GM21717 (cell line): Measurements from ENCODE around the gene MOV10L1.
A peak's percentile ranks its signal among the peaks of the same experiment; 100 is the strongest.
"Not testable (repeated sequence)": the region's sequence is repeated elsewhere in the genome, so short reads cannot be mapped to it uniquely, and the experiment has no call there.

Experiments used
- ATAC-seq: cut with Tn5 transposase; IDR thresholded peaks from one replicate; pipeline ENCODE4 v1.9.1; 2021; ENCODE audit warnings: mild to moderate bottlenecking, moderate library complexity; ENCODE audit not compliant: unreplicated experiment

MOV10L1 gene

GRCh38 chr22:50131894-50132293 lies 42.1 kb downstream of the MOV10L1 start:
- ATAC-seq: no peak

DNA sequence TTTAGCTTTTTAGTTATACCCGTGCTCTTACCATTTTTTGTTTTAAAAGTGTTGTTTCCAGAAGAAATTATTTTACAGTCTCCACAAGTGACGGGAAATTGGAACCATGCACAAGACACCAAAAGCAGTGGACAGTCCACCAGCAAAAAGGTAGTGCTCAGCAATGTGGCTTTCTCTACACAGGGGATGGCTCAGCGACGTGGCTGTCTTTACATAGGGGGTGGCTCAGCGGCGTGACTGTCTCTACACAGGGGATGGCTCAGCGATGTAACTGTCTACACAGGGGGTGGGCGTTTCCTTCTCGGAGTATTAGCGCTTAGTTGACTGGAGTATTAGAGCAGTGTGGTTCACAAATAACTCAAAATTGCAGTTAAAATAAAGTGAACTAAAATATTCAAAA lies 44.7 kb downstream of the MOV10L1 start:
- ATAC-seq: no peak

DNA sequence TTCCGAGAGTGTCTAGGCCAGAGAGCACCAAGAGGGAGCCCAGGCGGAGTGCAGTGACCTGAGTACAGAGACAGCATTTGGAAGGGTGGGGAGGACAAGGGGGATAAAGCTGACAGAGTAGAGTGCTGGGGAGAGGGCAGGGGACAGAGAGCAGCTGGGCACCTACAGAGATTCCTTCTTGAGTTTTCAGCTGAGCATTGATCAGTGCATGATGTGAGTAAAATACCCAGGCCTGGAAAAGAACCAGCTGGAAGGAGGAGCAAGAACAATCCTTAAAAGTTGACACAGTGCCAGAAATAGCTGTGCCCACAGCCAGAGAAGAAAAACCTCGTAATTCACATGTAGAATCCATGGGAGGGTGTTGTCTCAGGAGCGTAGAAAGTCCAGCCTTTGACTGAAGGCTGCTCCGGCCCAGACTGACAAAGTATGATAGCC lies 46.8 kb downstream of the MOV10L1 start:
- ATAC-seq: no peak

- ATAC-seq: not testable (repeated sequence)
Observed at GRCh38 chr22:50137277-50137676, 47.5 kb downstream of the MOV10L1 start.

- no peak for ATAC-seq
Observed at GRCh38 chr22:50138041-50138440, 48.2 kb downstream of the MOV10L1 start.

- ATAC-seq: no peak
Observed at GRCh38 chr22:50138988-50139387, 49.2 kb downstream of the MOV10L1 start.

DNA sequence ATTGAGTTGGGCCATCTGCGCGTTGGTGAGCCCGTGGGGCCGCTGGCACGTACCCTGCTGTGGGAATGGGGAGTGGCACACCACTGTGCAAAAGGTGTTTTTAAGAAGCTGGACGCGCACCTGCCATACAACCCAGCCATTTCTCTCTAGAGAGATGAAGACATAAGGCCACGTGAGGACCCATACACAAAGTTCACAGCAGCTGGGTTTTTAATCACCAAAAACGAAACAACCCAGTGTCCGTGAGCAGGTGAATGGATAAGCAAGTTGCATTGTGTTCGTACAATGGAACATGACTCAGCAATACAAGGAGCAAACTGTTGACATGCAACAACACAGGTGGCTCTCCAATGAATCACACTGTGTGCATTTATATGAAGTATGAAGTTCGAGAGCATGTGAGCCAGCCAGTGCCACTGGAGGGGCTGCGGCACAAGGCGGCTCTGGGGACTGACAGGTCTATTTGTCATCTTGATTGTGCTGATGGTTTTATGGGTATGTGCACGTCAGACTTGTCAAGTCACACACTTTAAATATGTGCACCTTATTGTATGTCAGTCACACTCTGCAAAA lies 50.1 kb downstream of the MOV10L1 start:
- ATAC-seq: no peak

DNA sequence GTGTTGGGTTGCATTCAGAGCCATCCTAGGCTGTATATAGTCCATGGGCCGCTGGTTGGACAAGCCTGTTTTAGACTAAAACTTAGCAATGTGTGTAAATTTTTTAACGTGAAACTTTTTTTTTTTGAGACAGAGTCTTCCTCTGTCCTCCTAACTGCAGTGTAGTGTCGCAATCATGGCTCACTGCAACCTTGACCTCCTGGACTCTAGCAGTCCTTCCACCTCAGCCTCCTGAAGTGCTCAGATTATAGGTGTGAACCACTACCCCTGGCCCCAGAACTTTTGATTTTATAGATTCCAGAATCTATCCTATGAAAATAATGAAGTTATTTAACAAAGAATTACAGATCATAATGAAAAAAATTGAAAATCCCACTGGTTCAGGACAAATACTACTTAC lies 50.8 kb downstream of the MOV10L1 start:
- ATAC-seq: no peak

DNA sequence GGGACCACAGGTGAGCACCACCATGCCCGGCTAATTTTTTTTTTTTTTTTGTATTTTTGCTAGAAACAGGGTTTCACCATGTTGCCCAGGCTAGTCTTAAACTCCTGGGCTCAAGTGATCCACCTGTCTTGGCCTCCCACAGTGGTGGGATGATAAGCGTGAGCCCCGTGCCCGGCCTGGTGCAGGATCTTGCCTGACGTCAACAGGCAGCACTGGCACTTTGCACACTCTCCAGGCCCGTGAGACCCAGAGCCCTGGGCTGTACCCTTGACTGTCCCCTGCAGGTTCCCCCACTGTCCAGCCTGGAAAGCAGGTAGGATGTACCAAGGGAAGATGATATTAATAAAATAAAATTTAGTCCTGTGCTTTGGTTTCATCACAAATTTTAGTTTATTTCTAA lies 51.7 kb downstream of the MOV10L1 start:
- no peak for ATAC-seq

- no peak for ATAC-seq
Observed at GRCh38 chr22:50141891-50142363, 52.1 kb downstream of the MOV10L1 start.

GRCh38 chr22:50143096-50143495 lies 53.3 kb downstream of the MOV10L1 start:
- ATAC-seq: no peak

DNA sequence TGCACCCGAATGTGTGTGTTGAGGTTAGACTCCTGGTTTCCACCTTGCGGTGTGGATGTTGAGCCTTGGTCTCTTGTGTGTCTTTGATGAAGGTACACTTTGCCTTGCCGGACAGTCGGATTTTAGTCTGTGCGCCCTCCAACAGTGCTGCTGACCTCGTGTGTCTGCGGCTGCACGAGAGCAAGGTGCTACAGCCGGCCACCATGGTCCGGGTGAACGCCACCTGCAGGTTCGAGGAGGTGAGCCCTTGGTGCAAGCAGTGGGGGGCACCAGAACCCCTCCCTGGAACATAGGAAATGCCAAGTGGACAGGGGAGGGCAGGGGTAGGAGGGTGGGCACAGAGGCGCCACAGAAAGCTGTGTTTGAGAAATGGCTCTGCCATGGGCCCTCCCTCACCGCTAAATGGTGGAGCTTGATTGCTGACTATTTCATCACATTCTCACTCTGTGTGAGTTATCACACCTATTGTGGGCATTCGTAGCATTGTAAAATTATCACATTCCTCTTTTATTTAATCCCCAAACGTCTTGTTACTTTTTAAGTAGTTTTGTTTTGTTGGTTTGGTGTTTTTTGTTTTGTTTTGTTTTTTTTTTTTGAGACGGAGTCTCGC lies 54.3 kb downstream of the MOV10L1 start:
- ATAC-seq: no peak

GRCh38 chr22:50145721-50146438 lies 56.1 kb downstream of the MOV10L1 start:
- ATAC-seq: no peak

GRCh38 chr22:50146439-50147238 lies 56.8 kb downstream of the MOV10L1 start:
- no peak for ATAC-seq

GRCh38 chr22:50147258-50148165 lies 57.7 kb downstream of the MOV10L1 start:
- ATAC-seq: not testable (repeated sequence)

DNA sequence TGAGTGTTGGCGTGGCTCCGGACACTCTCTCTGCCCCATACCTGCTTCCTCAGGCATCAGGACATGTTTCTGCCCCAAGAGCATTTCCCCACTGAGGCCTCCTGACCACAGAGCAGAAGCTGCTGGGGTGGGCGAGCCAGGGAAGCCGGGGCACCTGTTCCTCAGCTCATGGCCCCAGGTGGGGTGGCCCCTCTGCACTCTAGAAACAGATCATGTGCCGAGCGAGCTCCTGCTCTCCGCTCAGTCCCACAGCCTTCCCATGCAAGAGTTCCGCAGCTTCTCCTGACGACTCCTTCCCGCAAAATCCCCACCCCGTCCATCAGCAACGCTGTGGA lies 58.3 kb downstream of the MOV10L1 start:
- no peak for ATAC-seq

- peak; percentile 54 for ATAC-seq
Observed at GRCh38 chr22:50148991-50149721, 59.4 kb downstream of the MOV10L1 start.

DNA sequence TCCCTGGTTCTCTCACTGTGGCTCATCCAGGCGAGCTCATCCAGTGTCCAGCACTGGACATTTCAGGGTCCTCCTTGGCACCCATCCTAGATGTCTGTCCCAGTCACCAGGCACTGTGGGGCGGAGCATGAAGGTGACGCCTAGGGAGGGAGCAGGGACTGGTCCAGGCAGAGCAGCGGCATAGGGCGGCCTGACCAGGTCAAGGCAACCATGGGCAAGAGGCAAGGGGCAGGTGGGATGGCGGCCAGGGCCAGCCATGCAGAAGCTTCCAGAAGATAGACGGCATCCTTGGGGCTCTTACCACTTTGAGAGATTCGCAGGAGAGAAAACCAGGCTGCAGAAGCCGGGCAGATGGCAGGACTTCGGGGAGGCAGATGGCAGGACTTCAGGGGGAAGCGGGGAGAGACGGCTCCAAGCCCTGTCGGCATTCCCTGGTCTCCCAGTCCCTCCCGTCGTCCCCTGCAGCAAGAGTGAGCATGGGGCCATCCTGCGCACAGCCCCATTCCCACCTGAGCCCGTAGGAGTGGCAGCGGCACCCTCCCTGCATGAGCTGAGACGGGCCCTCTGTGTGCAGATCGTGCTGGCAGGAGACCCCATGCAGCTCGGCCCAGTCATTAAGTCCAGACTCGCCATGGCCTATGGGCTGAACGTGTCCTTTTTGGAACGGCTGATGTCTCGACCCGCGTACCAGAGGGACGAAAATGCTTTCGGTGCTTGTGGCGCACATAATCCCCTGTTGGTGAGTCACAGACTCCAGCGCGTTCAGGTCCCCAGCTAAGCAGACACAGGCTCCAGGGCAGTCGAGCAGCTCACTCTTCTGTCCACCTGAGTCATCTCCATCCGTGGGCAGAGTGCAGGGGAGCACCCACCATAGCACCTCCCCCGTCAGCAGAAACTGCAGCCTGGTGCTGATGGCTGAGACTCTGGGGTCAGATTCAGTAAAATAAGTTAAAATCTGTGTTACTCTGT lies 60.6 kb downstream of the MOV10L1 start:
- ATAC-seq: no peak
